Spinal cord (tissue), 10 donors: Measurements from ENCODE around the gene H2BK1. TPM values are rescaled to one million over a fixed set of nuclear protein-coding genes. Genes with fewer than 3 reads are reported as not detected.

ENCODE experiments used
- DNase-seq, 6 donors: peaks; one replicate each; pipeline versions ENCODE4 v3.0.0 to v3.0.0-alpha.2; 2013 to 2015; ENCODE audit warnings: low spot score in 6 of 6, low read depth in 4 of 6
- H3K27ac ChIP-seq: one replicate; pipeline ENCODE4 v1.5.1; 2013; ENCODE audit warnings: low read depth, low read length, control low read depth
- H3K27me3 ChIP-seq: one replicate; pipeline ENCODE4 v1.6.1; 2013; ENCODE audit warnings: low read length; ENCODE audit not compliant: control insufficient read depth, insufficient read depth
- H3K36me3 ChIP-seq: one replicate; pipeline ENCODE4 v1.6.1; 2013; ENCODE audit warnings: low read length; ENCODE audit not compliant: control insufficient read depth, insufficient read depth
- H3K4me1 ChIP-seq: one replicate; pipeline ENCODE4 v1.6.1; 2013; ENCODE audit warnings: low read length; ENCODE audit not compliant: control insufficient read depth, insufficient read depth
- H3K4me3 ChIP-seq: one replicate; pipeline ENCODE4 v1.5.1; 2013; ENCODE audit warnings: low read depth, low read length, control low read depth
- H3K9me3 ChIP-seq: one replicate; pipeline ENCODE4 v1.6.1; 2013; ENCODE audit warnings: low read length; ENCODE audit not compliant: control insufficient read depth, insufficient read depth
- WGBS: methylation state at CpG from one replicate; pipeline ENCODE4 v1.1.5; 2013; ENCODE audit warnings: missing lambda C conversion rate; ENCODE audit not compliant: insufficient coverage; 5-methylcytosine and 5-hydroxymethylcytosine counted together
- polyA plus RNA-seq, 2 donors: library from polyadenylated mRNA; unstranded; fragments of 120-200 nt; gene quantifications; one replicate each; pipeline ENCODE4 v1.2.1, GENCODE V29; 2013; ENCODE audit not compliant: insufficient read length in 2 of 2
- total RNA-seq, 2 donors: library from RNA; depleted of rRNA in 1 of 2; stranded (reverse); fragments of 120-200 nt in 1 of 2; fragments of >200 nt in 1 of 2; gene quantifications; one replicate each; pipeline versions ENCODE4 v1.2.3 to v1.2.4, GENCODE V29; 2013 to 2014
- donor health status: healthy.

Gene H2BK1
- total and polyA plus RNA-seq, 4 donors: not detected

- Histone ChIP-seq H3K4me1 (peaks cover 30% of the 10 kb centered on the region), H3K9me3 (no peaks in the 10 kb centered on the region), H3K27ac (no peak overlapping the region), H3K27me3 (no peaks in the 10 kb centered on the region), H3K4me3 (no peak overlapping the region), H3K36me3 (peaks cover 74% of the 10 kb centered on the region)
- DNase-seq: no peak
- 86% methylated on average over 2 of the region's 4 CpGs for WGBS
Observed at GRCh38 chr7:151240536-151240935, 30.2 kb upstream of the H2BK1 start.

- peaks cover 80% of the 10 kb centered on the region for H3K36me3 ChIP-seq
- no peak overlapping the region for H3K4me3 ChIP-seq
- peaks cover 26% of the 10 kb centered on the region for H3K4me1 ChIP-seq
- no peak for DNase-seq
- H3K27ac ChIP-seq: no peak overlapping the region
- WGBS: 57% methylated on average over 7 of the region's 11 CpGs
- H3K9me3 ChIP-seq: no peaks in the 10 kb centered on the region
- H3K27me3 ChIP-seq: no peaks in the 10 kb centered on the region
Observed at GRCh38 chr7:151239837-151240459, 29.7 kb upstream of the H2BK1 start.

- Histone ChIP-seq H3K4me3 (no peak overlapping the region), H3K27me3 (no peaks in the 10 kb centered on the region), H3K36me3 (peaks cover 87% of the 10 kb centered on the region), H3K9me3 (no peaks in the 10 kb centered on the region), H3K27ac (no peak overlapping the region), H3K4me1 (peaks cover 20% of the 10 kb centered on the region)
- 89% methylated on average over 24 of the region's 25 CpGs for WGBS
- DNase-seq: no peak
Observed at GRCh38 chr7:151238924-151239836, 28.9 kb upstream of the H2BK1 start.

- no peak overlapping the region for H3K4me3 ChIP-seq
- H3K36me3 ChIP-seq: peaks cover 94% of the 10 kb centered on the region
- no peak overlapping the region for H3K27ac ChIP-seq
- H3K9me3 ChIP-seq: no peaks in the 10 kb centered on the region
- H3K27me3 ChIP-seq: no peaks in the 10 kb centered on the region
- 83% methylated on average over 13 of the region's 17 CpGs for WGBS
- DNase-seq: no peak
- peaks cover 20% of the 10 kb centered on the region for H3K4me1 ChIP-seq
Observed at GRCh38 chr7:151238190-151238810, 28.0 kb upstream of the H2BK1 start.

- no peak for DNase-seq
- Histone ChIP-seq H3K4me1 (peaks cover 19% of the 10 kb centered on the region), H3K4me3 (no peak overlapping the region), H3K27me3 (no peaks in the 10 kb centered on the region), H3K27ac (no peak overlapping the region), H3K9me3 (no peaks in the 10 kb centered on the region), H3K36me3 (peaks cover 89% of the 10 kb centered on the region)
- 91% methylated on average over 44 of the region's 44 CpGs for WGBS
Observed at GRCh38 chr7:151237244-151238189, 27.2 kb upstream of the H2BK1 start.

GRCh38 chr7:151236406-151236805, 26.1 kb upstream of the H2BK1 start:
- no peak overlapping the region for H3K4me3 ChIP-seq
- no peak for DNase-seq
- 97% methylated on average over 13 of the region's 13 CpGs for WGBS

GRCh38 chr7:151235091-151235787, 25.0 kb upstream of the H2BK1 start:
- Histone ChIP-seq H3K27ac (no peak overlapping the region), H3K9me3 (no peaks in the 10 kb centered on the region), H3K4me3 (no peak overlapping the region), H3K36me3 (peaks cover 69% of the 10 kb centered on the region), H3K27me3 (no peaks in the 10 kb centered on the region), H3K4me1 (peaks cover 22% of the 10 kb centered on the region)
- WGBS: 91% methylated on average over 28 of the region's 28 CpGs
- no peak for DNase-seq

More at GRCh38 chr7:151236406-151236805, 26.1 kb upstream of the H2BK1 start:
- H3K27me3 ChIP-seq: no peaks in the 10 kb centered on the region
- H3K9me3 ChIP-seq: no peaks in the 10 kb centered on the region
- H3K4me1 ChIP-seq: peaks cover 22% of the 10 kb centered on the region
- no peak overlapping the region for H3K27ac ChIP-seq
- peaks cover 78% of the 10 kb centered on the region for H3K36me3 ChIP-seq

GRCh38 chr7:151233804-151234203, 23.5 kb upstream of the H2BK1 start:
- H3K4me3 ChIP-seq: peak overlapping the region; percentile 82
- H3K4me1 ChIP-seq: peaks cover 22% of the 10 kb centered on the region
- DNase-seq: no peak
- H3K9me3 ChIP-seq: no peaks in the 10 kb centered on the region
- H3K27me3 ChIP-seq: no peaks in the 10 kb centered on the region
- peaks cover 55% of the 10 kb centered on the region for H3K36me3 ChIP-seq
- 82% methylated on average over 9 of the region's 9 CpGs for WGBS
- H3K27ac ChIP-seq: no peak overlapping the region
